CD4-positive, alpha-beta T cell treated with Interleukin-4 for 4 hours (primary cell): ENCODE data around the gene ULK4.
A peak's percentile ranks its signal among the peaks of the same experiment; 100 is the strongest.
"Not testable (repeated sequence)": the region's sequence is repeated elsewhere in the genome, so short reads cannot be mapped to it uniquely, and the experiment has no call there.

ENCODE experiments used
- DNase-seq: peaks from one replicate; pipeline ENCODE4 v3.0.0-alpha.2; 2020

The ULK4 gene

GRCh38 chr3:41477399-41478014 is 484.4 kb downstream of the ULK4 start:
- DNase-seq: no peak

GRCh38 chr3:41469083-41469482 is 492.8 kb downstream of the ULK4 start:
- no peak for DNase-seq

- no peak for DNase-seq
These were observed 494.4 kb downstream of the ULK4 start for GRCh38 chr3:41467481-41467880.

GRCh38 chr3:41464858-41465257 is 497.0 kb downstream of the ULK4 start:
- no peak for DNase-seq

GRCh38 chr3:41464401-41464800 is 497.5 kb downstream of the ULK4 start:
- no peak for DNase-seq

- no peak for DNase-seq
These were observed 499.7 kb downstream of the ULK4 start for GRCh38 chr3:41462103-41462691.

- no peak for DNase-seq
These were observed 501.2 kb downstream of the ULK4 start for GRCh38 chr3:41460736-41461135.

- no peak for DNase-seq
These were observed 504.7 kb downstream of the ULK4 start for GRCh38 chr3:41457176-41457575.

- DNase-seq: no peak
These were observed 505.7 kb downstream of the ULK4 start for GRCh38 chr3:41456162-41456561.

GRCh38 chr3:41453618-41454017 is 508.3 kb downstream of the ULK4 start:
- DNase-seq: not testable (repeated sequence)

- DNase-seq: no peak
These were observed 511.3 kb downstream of the ULK4 start for GRCh38 chr3:41450416-41451231.

GRCh38 chr3:41448396-41448795 is 513.5 kb downstream of the ULK4 start:
- DNase-seq: no peak

GRCh38 chr3:41447701-41448100 is 514.2 kb downstream of the ULK4 start:
- no peak for DNase-seq

- not testable (repeated sequence) for DNase-seq
These were observed 515.6 kb downstream of the ULK4 start for GRCh38 chr3:41446316-41446715.

- DNase-seq: no peak
These were observed 520.3 kb downstream of the ULK4 start for GRCh38 chr3:41441568-41441967.

GRCh38 chr3:41441139-41441538 is 520.8 kb downstream of the ULK4 start:
- no peak for DNase-seq

- DNase-seq: no peak
These were observed 524.9 kb downstream of the ULK4 start for GRCh38 chr3:41436983-41437382.

- no peak for DNase-seq
These were observed 527.1 kb downstream of the ULK4 start for GRCh38 chr3:41434781-41435180.

- no peak for DNase-seq
These were observed 530.5 kb downstream of the ULK4 start for GRCh38 chr3:41431386-41431785.

GRCh38 chr3:41430886-41431285 is 531.0 kb downstream of the ULK4 start:
- DNase-seq: no peak

GRCh38 chr3:41430391-41430790 is 531.5 kb downstream of the ULK4 start:
- no peak for DNase-seq

GRCh38 chr3:41426485-41426884 is 535.4 kb downstream of the ULK4 start:
- DNase-seq: no peak

- DNase-seq: peak; percentile 1
These were observed 537.2 kb downstream of the ULK4 start for GRCh38 chr3:41424543-41425300.
